HepG2 (cell line): ENCODE measurements around the gene DAPP1. TPM values are rescaled to one million over a fixed set of nuclear protein-coding genes. Genes with fewer than 3 reads are reported as not detected.

Experiments
- ATAC-seq: fragments of 200-7000 bp; cut with Tn5 transposase; 3 replicates; pipeline ENCODE4 v1.9.1; 2020; ENCODE audit warnings: mild to moderate bottlenecking, moderate library complexity
- BruUV-seq: library from RNA; stranded (reverse); fragments of 400-500 nt; replicated peaks from 2 replicates; lab custom pipeline; 2021; lab: Mats Ljungman, UMichigan
- CTCF ChIA-PET: fragments of 300-600 bp; formaldehyde crosslinking; extraction: SDS; loops from one replicate; lab custom pipeline; 2021; ENCODE audit warnings: low total read pairs, inconsistent platforms, low intra/inter-chr PET ratio; lab: Yijun Ruan, JAX
- POLR2A ChIA-PET: fragments of 350-600 bp; sonication (Branson Sonifier 250); formaldehyde crosslinking; loops from one replicate; lab custom pipeline; 2020; ENCODE audit warnings: antibody characterized with exemption, inconsistent platforms; lab: Yijun Ruan, JAX
- DNase-seq: peaks from one replicate; pipeline ENCODE4 v3.0.0-alpha.2; 2015; ENCODE audit warnings: low spot score
- FAIRE-seq: peaks from 3 replicates; lab custom pipeline; 2011; peaks lifted over from hg19 to GRCh38; lab: Jason Lieb, UNC
- H2AFZ ChIP-seq: one replicate; pipeline ENCODE4 v1.6.1; 2011; ENCODE audit warnings: low read length, inconsistent platforms
- H3K27ac ChIP-seq: fragments of 300-600 bp; 3 replicates; pipeline ENCODE4 v1.8.0; 2011; ENCODE audit warnings: mixed run types, mild to moderate bottlenecking, mixed read lengths, low read length, inconsistent platforms; ENCODE audit not compliant: insufficient read depth; ENCODE audit errors: extremely low read length
- H3K27me3 ChIP-seq, 2 experiments: fragments of 200-600 bp in 1 of 2; 2 replicates in 1 of 2; 3 replicates in 1 of 2; pipeline versions ENCODE4 v1.6.0 to v1.8.0; 2011; ENCODE audit warnings: low read length in 2 of 2, mild to moderate bottlenecking in 2 of 2, moderate library complexity in 2 of 2, inconsistent platforms in 1 of 2; ENCODE audit not compliant: insufficient read depth in 2 of 2, control insufficient read depth in 1 of 2
- H3K36me3 ChIP-seq, 2 experiments: fragments of 200-600 bp in 1 of 2; replicated peaks in 1 of 2; 2 replicates in 1 of 2; 3 replicates in 1 of 2; pipeline versions ENCODE4 v1.5.1 to v1.8.0; 2011; ENCODE audit warnings: low read length in 2 of 2, inconsistent platforms in 1 of 2; ENCODE audit not compliant: insufficient read depth in 2 of 2, control insufficient read depth in 1 of 2
- H3K4me1 ChIP-seq: 2 replicates; pipeline ENCODE4 v1.5.1; 2012; ENCODE audit warnings: low read length, inconsistent platforms; ENCODE audit not compliant: insufficient read depth
- H3K4me2 ChIP-seq: 2 replicates; pipeline ENCODE4 v1.6.0; 2011; ENCODE audit warnings: low read depth, low read length, inconsistent platforms
- H3K4me3 ChIP-seq, 3 experiments: fragments of 200-600 bp in 1 of 3; sonication (generic), shearing (Covaris generic) in 1 of 3; replicated peaks in 1 of 3; 2 replicates each; pipeline ENCODE4 v1.5.1; 2011 to 2016; ENCODE audit warnings: low read length in 3 of 3, inconsistent platforms in 2 of 3, low read depth in 2 of 3, mild to moderate bottlenecking in 2 of 3, control low read depth in 1 of 3, mixed read lengths in 1 of 3; ENCODE audit not compliant: insufficient read depth in 1 of 3
- H3K79me2 ChIP-seq: one replicate; pipeline ENCODE4 v1.6.1; 2011; ENCODE audit warnings: low read length, inconsistent platforms; ENCODE audit not compliant: insufficient read depth
- H3K9ac ChIP-seq: 2 replicates; pipeline ENCODE4 v1.6.0; 2011; ENCODE audit warnings: mild to moderate bottlenecking, low read depth, low read length, inconsistent platforms; ENCODE audit not compliant: insufficient read depth
- H3K9me3 ChIP-seq: 2 replicates; pipeline ENCODE4 v1.5.1; 2012; ENCODE audit warnings: mild to moderate bottlenecking, low read length
- H4K20me1 ChIP-seq: 2 replicates; pipeline ENCODE4 v1.6.0; 2011; ENCODE audit warnings: inconsistent platforms, mild to moderate bottlenecking, low read length, moderate library complexity; ENCODE audit not compliant: insufficient read depth
- DMTF1 ChIP-seq: sonication (generic); formaldehyde crosslinking; IDR thresholded peaks from 2 replicates; pipeline ENCODE4 v1.4.0; 2020; ENCODE audit warnings: mild to moderate bottlenecking, missing genetic modification reagents
- GATAD1 ChIP-seq: IDR thresholded peaks from 2 replicates; pipeline ENCODE4 v1.6.1; 2016; ENCODE audit warnings: missing genetic modification reagents, missing compliant biosample characterization
- HINFP ChIP-seq: sonication (generic); formaldehyde crosslinking; IDR thresholded peaks from 2 replicates; pipeline ENCODE4 v1.4.0; 2020; ENCODE audit warnings: low read depth, mild to moderate bottlenecking, missing genetic modification reagents
- HNF4G ChIP-seq, 2 experiments: sonication (generic) in 1 of 2; formaldehyde crosslinking in 1 of 2; IDR thresholded peaks; 2 replicates each; pipeline versions ENCODE4 v1.4.0 to v1.6.1; 2011 to 2020; ENCODE audit warnings: borderline replicate concordance in 2 of 2, low read depth in 2 of 2, mild to moderate bottlenecking in 2 of 2, low read length in 1 of 2, missing genetic modification reagents in 1 of 2, moderate library complexity in 1 of 2
- REXO4 ChIP-seq: sonication (generic); formaldehyde crosslinking; IDR thresholded peaks from 2 replicates; pipeline ENCODE4 v1.8.0; 2022; ENCODE audit warnings: missing genetic modification reagents, mild to moderate bottlenecking, borderline replicate concordance
- ZBTB14 ChIP-seq: sonication (generic); formaldehyde crosslinking; IDR thresholded peaks from 2 replicates; pipeline ENCODE4 v1.4.0; 2020; ENCODE audit warnings: missing genetic modification reagents
- ZBTB49 ChIP-seq: sonication (generic); formaldehyde crosslinking; IDR thresholded peaks from 2 replicates; pipeline ENCODE4 v1.4.0; 2020; ENCODE audit warnings: missing genetic modification reagents, borderline replicate concordance
- ZNF547 ChIP-seq: sonication (generic); formaldehyde crosslinking; IDR thresholded peaks from 2 replicates; pipeline ENCODE4 v1.5.1; 2020; ENCODE audit warnings: mild to moderate bottlenecking, missing genetic modification reagents
- ZNF660 ChIP-seq: sonication (generic); formaldehyde crosslinking; IDR thresholded peaks from 2 replicates; pipeline ENCODE4 v1.5.1; 2020; ENCODE audit warnings: mild to moderate bottlenecking, low read depth, missing genetic modification reagents, borderline replicate concordance
- ZNF674 ChIP-seq: sonication (generic); formaldehyde crosslinking; IDR thresholded peaks from 2 replicates; pipeline ENCODE4 v1.5.0; 2020; ENCODE audit warnings: low read depth, mild to moderate bottlenecking, missing genetic modification reagents
- WGBS: methylation state at CpG from one replicate; pipeline ENCODE4 v1.1.6; 2017; ENCODE audit warnings: low lambda C conversion rate; 5-methylcytosine and 5-hydroxymethylcytosine counted together
- in situ Hi-C: cut with HindIII; loops from 2 replicates; pipeline ENCODE4 v1.10.0; 2017; ENCODE audit warnings: low pct_unique_long_range_greater_than_20kb; ENCODE audit not compliant: extremely low pct_ligation_motif_present
- intact Hi-C: fragments of 100-400 bp; cut with micrococcal nuclease; formaldehyde crosslinking; loops from one replicate; pipeline ENCODE4 v1.10.0; 2022; ENCODE audit not compliant: unreplicated experiment
- polyA plus RNA-seq, 8 experiments: library from polyadenylated mRNA; depleted of rRNA in 3 of 8; stranded (reverse) in 7 of 8; unstranded in 1 of 8; fragments of >200 nt; fragmentation: Illumina TruSeq in 4 of 8; extraction: Trizol in 4 of 8; gene quantifications; 2 replicates each; pipeline versions ENCODE4 v1.2.1 to v1.2.3, GENCODE V29; 2011 to 2016; ENCODE audit warnings: low read depth in 4 of 8, missing spikeins in 1 of 8, mixed read lengths in 1 of 8; ENCODE audit not compliant: insufficient read depth in 1 of 8
- total RNA-seq, 5 experiments: library from RNA; depleted of rRNA; stranded (reverse); fragments of >200 nt; fragmentation: Illumina TruSeq; extraction: Trizol; gene quantifications; 2 replicates each; pipeline ENCODE4 v1.2.3, GENCODE V29; 2016; ENCODE audit warnings: low read depth in 1 of 5
- TF ChIP-seq, protein P1 (sequence below): sonication (generic); formaldehyde crosslinking; IDR thresholded peaks from 2 replicates; pipeline ENCODE4 v1.8.1; 2023; ENCODE audit warnings: mild to moderate bottlenecking, missing genetic modification reagents
- TF ChIP-seq, protein P2 (sequence below): sonication (generic); formaldehyde crosslinking; IDR thresholded peaks from 2 replicates; pipeline ENCODE4 v1.4.0; 2020; ENCODE audit warnings: mild to moderate bottlenecking, low read depth, missing genetic modification reagents

DAPP1 gene
- total and polyA plus RNA-seq, 2 of the 13 experiments (the other 11 are each of a cell fraction or from before 2014, with no cell fraction given), result not detected

- no peaks in the 10 kb centered on the region for H3K9me3 ChIP-seq
- no peaks in the 10 kb centered on the region for H3K79me2 ChIP-seq
- intact Hi-C loops, result no loop called here
- BruUV-seq, result no TSS peak
- CTCF ChIA-PET, result no interaction called here
- no peak for ATAC-seq
- no peak overlapping the region for H3K4me2 ChIP-seq
- H3K4me3 ChIP-seq, result no peak overlapping the region
- FAIRE-seq, result no peak
- no peaks in the 10 kb centered on the region for H4K20me1 ChIP-seq
- no peaks in the 10 kb centered on the region for H3K27me3 ChIP-seq
- peaks cover 6 to 7% of the 10 kb centered on the region in 2 experiments; a peak in 2 of 5 replicates for H3K36me3 ChIP-seq
- no peak overlapping the region for H3K9ac ChIP-seq
- no peak for DNase-seq
- in situ Hi-C loops, result no loop called here
- no peak overlapping the region for H2AFZ ChIP-seq
- H3K27ac ChIP-seq, result no peak overlapping the region
- WGBS, result 100% methylated on average over 2 of the region's 2 CpGs
- no peaks in the 10 kb centered on the region for H3K4me1 ChIP-seq
- POLR2A ChIA-PET, result interaction anchor here (1.0 kb wide), 1 partner anchor 24 kb away, joined by 3 read pairs; the partner anchor contains the start of gene LAMTOR3
- TF ChIP-seq, protein P1, sequence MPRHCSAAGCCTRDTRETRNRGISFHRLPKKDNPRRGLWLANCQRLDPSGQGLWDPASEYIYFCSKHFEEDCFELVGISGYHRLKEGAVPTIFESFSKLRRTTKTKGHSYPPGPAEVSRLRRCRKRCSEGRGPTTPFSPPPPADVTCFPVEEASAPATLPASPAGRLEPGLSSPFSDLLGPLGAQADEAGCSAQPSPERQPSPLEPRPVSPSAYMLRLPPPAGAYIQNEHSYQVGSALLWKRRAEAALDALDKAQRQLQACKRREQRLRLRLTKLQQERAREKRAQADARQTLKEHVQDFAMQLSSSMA (CRISPR knock-in tag), result no peak
- TF ChIP-seq ZBTB49 (CRISPR knock-in tag) (no peak), ZNF547 (no peak), DMTF1 (CRISPR knock-in tag) (no peak), HNF4G (IDR thresholded peaks at IDR 0.05; ENCODE audit: borderline replicate concordance, low read depth, low read length) (no peak), HNF4G (CRISPR knock-in tag; IDR thresholded peaks at IDR 0.05; ENCODE audit: borderline replicate concordance, low read depth) (no peak), REXO4 (CRISPR knock-in tag) (no peak), ZNF660 (CRISPR knock-in tag) (no peak), ZNF674 (CRISPR knock-in tag) (no peak), ZBTB14 (CRISPR knock-in tag) (no peak), GATAD1 (no peak), HINFP (CRISPR knock-in tag) (no peak)
- TF ChIP-seq, protein P2, sequence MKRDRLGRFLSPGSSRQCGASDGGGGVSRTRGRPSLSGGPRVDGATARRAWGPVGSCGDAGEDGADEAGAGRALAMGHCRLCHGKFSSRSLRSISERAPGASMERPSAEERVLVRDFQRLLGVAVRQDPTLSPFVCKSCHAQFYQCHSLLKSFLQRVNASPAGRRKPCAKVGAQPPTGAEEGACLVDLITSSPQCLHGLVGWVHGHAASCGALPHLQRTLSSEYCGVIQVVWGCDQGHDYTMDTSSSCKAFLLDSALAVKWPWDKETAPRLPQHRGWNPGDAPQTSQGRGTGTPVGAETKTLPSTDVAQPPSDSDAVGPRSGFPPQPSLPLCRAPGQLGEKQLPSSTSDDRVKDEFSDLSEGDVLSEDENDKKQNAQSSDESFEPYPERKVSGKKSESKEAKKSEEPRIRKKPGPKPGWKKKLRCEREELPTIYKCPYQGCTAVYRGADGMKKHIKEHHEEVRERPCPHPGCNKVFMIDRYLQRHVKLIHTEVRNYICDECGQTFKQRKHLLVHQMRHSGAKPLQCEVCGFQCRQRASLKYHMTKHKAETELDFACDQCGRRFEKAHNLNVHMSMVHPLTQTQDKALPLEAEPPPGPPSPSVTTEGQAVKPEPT (CRISPR knock-in tag), result no peak
Observed at GRCh38 chr4:99918656-99919055, 102.0 kb downstream of the DAPP1 start.
